Aorta (tissue), 5 donors: ENCODE data around the gene KLRC1. TPM values are rescaled to one million over a fixed set of nuclear protein-coding genes. Genes with fewer than 3 reads are reported as not detected.
"Not testable (repeated sequence)": the region's sequence is repeated elsewhere in the genome, so short reads cannot be mapped to it uniquely, and the experiment has no call there.

Experiments used
- ATAC-seq: fragments of 200-7000 bp; cut with Tn5 transposase; one replicate; pipeline ENCODE4 v1.9.1; 2022; ENCODE audit warnings: moderate library complexity; ENCODE audit not compliant: low FRiP score
- DNase-seq, 2 donors: peaks; one replicate each; pipeline ENCODE4 v3.0.0-alpha.2; 2020
- H3K27ac ChIP-seq, 2 donors: one replicate each; pipeline ENCODE4 v1.5.1; 2013; ENCODE audit warnings: low read length in 2 of 2, mild to moderate bottlenecking in 2 of 2, moderate library complexity in 2 of 2, control low read depth in 1 of 2, inconsistent platforms in 1 of 2, low read depth in 1 of 2
- H3K27me3 ChIP-seq, 2 donors: one replicate each; pipeline ENCODE4 v1.6.1; 2013; ENCODE audit warnings: control low read depth in 1 of 2, low read length in 1 of 2, mild to moderate bottlenecking in 1 of 2, moderate library complexity in 1 of 2; ENCODE audit not compliant: insufficient read depth in 2 of 2, control insufficient read depth in 1 of 2
- H3K36me3 ChIP-seq, 2 donors: one replicate each; pipeline ENCODE4 v1.6.1; 2013; ENCODE audit warnings: control low read depth in 1 of 2, low read length in 1 of 2, mild to moderate bottlenecking in 1 of 2; ENCODE audit not compliant: insufficient read depth in 2 of 2, control insufficient read depth in 1 of 2
- H3K4me1 ChIP-seq, 2 donors: one replicate each; pipeline ENCODE4 v1.6.1; 2013; ENCODE audit warnings: low read length in 2 of 2, control low read depth in 1 of 2, mild to moderate bottlenecking in 1 of 2, moderate library complexity in 1 of 2; ENCODE audit not compliant: insufficient read depth in 2 of 2, control insufficient read depth in 1 of 2
- H3K4me3 ChIP-seq, 2 donors: one replicate each; pipeline ENCODE4 v1.5.1; 2013; ENCODE audit warnings: low read length in 2 of 2, control low read depth in 1 of 2, mild to moderate bottlenecking in 1 of 2
- H3K9me3 ChIP-seq: one replicate; pipeline ENCODE4 v1.6.1; 2013; ENCODE audit warnings: mild to moderate bottlenecking, low read length; ENCODE audit not compliant: control insufficient read depth
- WGBS, 2 donors: extraction: QIAGEN DNeasy Blood & Tissue Kit; methylation state at CpG; one replicate each; pipeline ENCODE4 v1.1.7; 2013; 5-methylcytosine and 5-hydroxymethylcytosine counted together
- intact Hi-C, 2 donors: fragments of 100-400 bp; cut with DNase I; formaldehyde crosslinking; loops; one replicate each; pipeline versions ENCODE4 v1.14.2 to v1.15.0; 2022
- polyA plus RNA-seq, 2 donors: library from polyadenylated mRNA; stranded (reverse); fragments of 200-250 nt; gene quantifications; one replicate each; pipeline ENCODE4 v1.2.3, GENCODE V29; 2013
- total RNA-seq, 2 donors: library from RNA; stranded (reverse); fragmentation: NEBNext Ultra II Directional; extraction: Animal tissue kit (Norgen Biotek cat#: 25700); gene quantifications; one replicate each; pipeline ENCODE4 v1.2.1, GENCODE V29; 2021
- donor health status: healthy with polysubstance abuse.
- donor health status: Bipolar disorder and iron deficiency.
- donor health status: DM: no; HTN: no; CAD: no.
- donor health status: DM: no; HTN: no; CAD: no.
- donor health status: DM: yes; HTN: yes; CAD: no.

Gene KLRC1
- total and polyA plus RNA-seq, 4 donors, result 1.0 TPM; not detected in 3

GRCh38 chr12:10437601-10438000, 15.6 kb downstream of the KLRC1 start:
- DNase-seq, H3K4me1 ChIP-seq, H3K9me3 ChIP-seq, intact Hi-C loops, H3K27ac ChIP-seq, H3K4me3 ChIP-seq, H3K36me3 ChIP-seq, H3K27me3 ChIP-seq, ATAC-seq: not testable (repeated sequence)
- 16 to 43% methylated on average over 1 to 2 of the region's 2 CpGs for WGBS, 2 donors

- intact Hi-C loops, H3K4me1 ChIP-seq, H3K4me3 ChIP-seq, ATAC-seq, H3K9me3 ChIP-seq, H3K36me3 ChIP-seq, H3K27me3 ChIP-seq, H3K27ac ChIP-seq: not testable (repeated sequence)
- peak in 1 of 2 donors; percentile 40 for DNase-seq
- WGBS, 2 donors, result 31 to 43% methylated on average over 3 of the region's 3 CpGs
Measured at GRCh38 chr12:10435816-10436215, 17.4 kb downstream of the KLRC1 start, which contains the start of gene KLRC2. Gene KLRC2, minus strand, starts transcription at chr12:10436010. Its CDS starts 24 bp downstream, at chr12:10435986.

- H3K27me3 ChIP-seq, H3K27ac ChIP-seq, DNase-seq, H3K36me3 ChIP-seq, H3K4me3 ChIP-seq, ATAC-seq, H3K4me1 ChIP-seq, H3K9me3 ChIP-seq, intact Hi-C loops: not testable (repeated sequence)
- 89 to 91% methylated on average over 4 of the region's 4 CpGs for WGBS, 2 donors
Measured at GRCh38 chr12:10430623-10431022, 22.6 kb downstream of the KLRC1 start.

- H3K4me3 ChIP-seq, H3K27me3 ChIP-seq, H3K9me3 ChIP-seq, H3K27ac ChIP-seq, H3K36me3 ChIP-seq, intact Hi-C loops, ATAC-seq, DNase-seq, H3K4me1 ChIP-seq: not testable (repeated sequence)
- 83 to 84% methylated on average over 7 to 8 of the region's 8 CpGs for WGBS, 2 donors
Measured at GRCh38 chr12:10425938-10426337, 27.2 kb downstream of the KLRC1 start.

GRCh38 chr12:10424260-10424899, 28.8 kb downstream of the KLRC1 start:
- H3K36me3 ChIP-seq, H3K9me3 ChIP-seq, intact Hi-C loops, H3K4me3 ChIP-seq, H3K4me1 ChIP-seq, H3K27me3 ChIP-seq, ATAC-seq, H3K27ac ChIP-seq, DNase-seq: not testable (repeated sequence)
- WGBS, 2 donors, result 31 to 39% methylated on average over 1 of the region's 1 CpG

GRCh38 chr12:10422159-10422558, 31.0 kb downstream of the KLRC1 start:
- ATAC-seq, intact Hi-C loops, H3K4me3 ChIP-seq, H3K27ac ChIP-seq, H3K4me1 ChIP-seq, H3K9me3 ChIP-seq, H3K36me3 ChIP-seq, H3K27me3 ChIP-seq, DNase-seq: not testable (repeated sequence)
- WGBS, 2 donors, result 20 to 21% methylated on average over 2 of the region's 3 CpGs

- H3K27ac ChIP-seq, DNase-seq, H3K4me1 ChIP-seq, intact Hi-C loops, ATAC-seq, H3K27me3 ChIP-seq, H3K36me3 ChIP-seq, H3K9me3 ChIP-seq, H3K4me3 ChIP-seq: not testable (repeated sequence)
- WGBS, 2 donors, result 21 to 49% methylated on average over 1 of the region's 1 CpG
Measured at GRCh38 chr12:10420334-10420733, 32.8 kb downstream of the KLRC1 start, which contains the start of gene KLRC3. Gene KLRC3, minus strand, starts transcription at chr12:10420595. Its CDS starts 45 bp downstream, at chr12:10420550.

- no peaks in the 10 kb centered on the region for H3K4me1 ChIP-seq
- DNase-seq, result no peak
- H3K27ac ChIP-seq, result no peak within 1 kb of the TSS
- no peak within 1 kb of the TSS for H3K4me3 ChIP-seq
- no peaks in the 10 kb centered on the region for H3K9me3 ChIP-seq
- ATAC-seq, result no peak
- intact Hi-C loops, result no loop called here
- no peaks in the 10 kb centered on the region for H3K27me3 ChIP-seq
- WGBS, 2 donors, result 2 to 64% methylated on average over 1 of the region's 1 CpG
- no peaks in the 10 kb centered on the region for H3K36me3 ChIP-seq
Measured at GRCh38 chr12:10409392-10409791, 43.8 kb downstream of the KLRC1 start, which contains the start of gene KLRC4. Gene KLRC4, minus strand, starts transcription at chr12:10409757. Its CDS starts 182 bp downstream, at chr12:10409575.

GRCh38 chr12:10408842-10409241, 44.3 kb downstream of the KLRC1 start:
- WGBS, 2 donors, result 50 to 55% methylated on average over 3 of the region's 3 CpGs
- no peaks in the 10 kb centered on the region for H3K27me3 ChIP-seq
- ATAC-seq (no peak), DNase-seq (no peak)
- H3K27ac ChIP-seq, result no peak overlapping the region
- intact Hi-C loops, result no loop called here
- H3K36me3 ChIP-seq, result no peaks in the 10 kb centered on the region
- no peak overlapping the region for H3K4me3 ChIP-seq
- no peaks in the 10 kb centered on the region for H3K4me1 ChIP-seq
- H3K9me3 ChIP-seq, result no peaks in the 10 kb centered on the region
